ENCODE results near the gene PARM1.

Gene PARM1

DNA sequence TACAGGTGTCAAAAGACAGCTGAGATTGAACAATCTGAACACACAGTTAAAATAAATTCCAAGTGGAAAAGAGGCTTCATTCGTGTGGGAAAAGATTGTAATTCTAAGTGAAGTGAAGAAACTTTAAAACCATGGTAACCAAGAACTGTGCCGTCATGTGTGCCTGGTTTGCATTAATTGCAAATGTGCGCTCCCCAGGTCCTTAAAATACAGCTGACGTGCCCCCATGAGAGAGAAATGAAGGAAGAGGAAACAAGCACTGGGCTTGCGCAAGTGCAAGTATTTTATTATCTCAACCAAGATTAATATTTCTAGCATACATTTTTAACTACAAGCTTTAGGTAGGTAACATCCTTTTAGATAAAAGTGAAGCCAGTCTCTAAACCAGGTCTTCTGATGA lies 92.5 kb downstream of the PARM1 start:
- TF ChIP-seq, protein P1, sequence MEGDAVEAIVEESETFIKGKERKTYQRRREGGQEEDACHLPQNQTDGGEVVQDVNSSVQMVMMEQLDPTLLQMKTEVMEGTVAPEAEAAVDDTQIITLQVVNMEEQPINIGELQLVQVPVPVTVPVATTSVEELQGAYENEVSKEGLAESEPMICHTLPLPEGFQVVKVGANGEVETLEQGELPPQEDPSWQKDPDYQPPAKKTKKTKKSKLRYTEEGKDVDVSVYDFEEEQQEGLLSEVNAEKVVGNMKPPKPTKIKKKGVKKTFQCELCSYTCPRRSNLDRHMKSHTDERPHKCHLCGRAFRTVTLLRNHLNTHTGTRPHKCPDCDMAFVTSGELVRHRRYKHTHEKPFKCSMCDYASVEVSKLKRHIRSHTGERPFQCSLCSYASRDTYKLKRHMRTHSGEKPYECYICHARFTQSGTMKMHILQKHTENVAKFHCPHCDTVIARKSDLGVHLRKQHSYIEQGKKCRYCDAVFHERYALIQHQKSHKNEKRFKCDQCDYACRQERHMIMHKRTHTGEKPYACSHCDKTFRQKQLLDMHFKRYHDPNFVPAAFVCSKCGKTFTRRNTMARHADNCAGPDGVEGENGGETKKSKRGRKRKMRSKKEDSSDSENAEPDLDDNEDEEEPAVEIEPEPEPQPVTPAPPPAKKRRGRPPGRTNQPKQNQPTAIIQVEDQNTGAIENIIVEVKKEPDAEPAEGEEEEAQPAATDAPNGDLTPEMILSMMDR (IDR thresholded peaks at IDR 0.05; ENCODE audit: borderline replicate concordance, control extremely low read depth, extremely low read depth, insufficient read depth, missing control alignments): no peak
- no peak for DNase-seq (ENCODE audit: low spot score)
- in situ Hi-C loops (cut with MboI; ENCODE audit: low sequenced_read_pairs, unreplicated experiment): no loop called here

DNA sequence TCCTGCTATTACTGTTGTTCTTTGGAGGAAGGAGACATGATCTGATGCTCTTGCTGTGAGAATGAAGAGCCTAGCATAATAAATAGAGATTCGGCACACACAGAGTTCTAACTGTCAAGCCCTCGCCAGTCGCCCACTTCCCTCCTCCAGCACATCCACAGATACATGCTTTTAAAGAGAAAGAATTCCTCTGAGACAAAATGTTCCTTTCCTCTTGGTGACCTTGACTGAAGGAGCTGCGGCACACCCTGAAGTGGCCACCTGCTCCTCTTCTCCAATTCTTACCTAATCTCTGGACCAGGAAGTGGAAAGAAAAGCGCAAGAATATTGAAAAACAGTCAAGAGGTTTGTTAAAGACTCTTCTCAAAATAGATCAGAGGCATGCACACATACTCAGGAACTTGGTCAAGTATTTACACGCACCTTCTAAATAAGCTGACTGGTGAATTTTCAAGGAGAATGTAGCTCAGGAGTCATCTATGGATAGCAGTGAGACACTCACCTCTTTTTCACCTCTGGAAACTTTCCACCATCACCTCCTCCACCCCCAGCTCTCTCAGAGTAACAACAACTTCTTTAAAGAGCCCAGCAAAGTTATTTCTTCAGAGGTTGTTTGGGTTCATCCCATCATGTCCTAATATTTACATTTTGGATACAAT lies 95.4 kb downstream of the PARM1 start:
- DNase-seq (ENCODE audit: low spot score): no peak
- in situ Hi-C loops (cut with MboI; ENCODE audit: low sequenced_read_pairs, unreplicated experiment): no loop called here
- TF ChIP-seq, protein P1 (IDR thresholded peaks at IDR 0.05; ENCODE audit: borderline replicate concordance, control extremely low read depth, extremely low read depth, insufficient read depth, missing control alignments): no peak

DNA sequence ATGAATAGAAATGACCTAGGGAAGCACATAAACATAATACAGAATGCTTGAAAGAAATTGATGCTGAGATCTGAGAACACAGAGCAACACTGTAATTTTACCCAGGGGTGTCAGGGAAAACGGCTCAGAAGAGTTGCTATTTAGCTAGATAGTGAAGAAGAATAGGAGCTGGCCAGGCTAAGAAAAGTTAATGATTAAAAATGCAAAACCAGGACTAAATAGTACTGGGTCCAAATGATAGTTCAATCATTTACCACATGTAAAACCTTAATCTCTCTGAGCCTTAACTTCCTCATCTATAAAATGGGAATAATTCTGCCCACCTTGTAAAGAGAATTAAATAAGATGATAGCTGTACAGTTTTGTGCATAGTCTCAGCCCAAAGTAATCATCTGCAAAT lies 97.1 kb downstream of the PARM1 start:
- DNase-seq (ENCODE audit: low spot score): no peak
- TF ChIP-seq, protein P1 (IDR thresholded peaks at IDR 0.05; ENCODE audit: borderline replicate concordance, control extremely low read depth, extremely low read depth, insufficient read depth, missing control alignments): no peak
- in situ Hi-C loops (cut with MboI; ENCODE audit: low sequenced_read_pairs, unreplicated experiment): no loop called here

GRCh38 chr4:75030649-75031235 lies 97.8 kb downstream of the PARM1 start:
- no peak for DNase-seq (ENCODE audit: low spot score)
- TF ChIP-seq, protein P1 (IDR thresholded peaks at IDR 0.05; ENCODE audit: borderline replicate concordance, control extremely low read depth, extremely low read depth, insufficient read depth, missing control alignments): no peak
- in situ Hi-C loops (cut with MboI; ENCODE audit: low sequenced_read_pairs, unreplicated experiment): no loop called here

DNA sequence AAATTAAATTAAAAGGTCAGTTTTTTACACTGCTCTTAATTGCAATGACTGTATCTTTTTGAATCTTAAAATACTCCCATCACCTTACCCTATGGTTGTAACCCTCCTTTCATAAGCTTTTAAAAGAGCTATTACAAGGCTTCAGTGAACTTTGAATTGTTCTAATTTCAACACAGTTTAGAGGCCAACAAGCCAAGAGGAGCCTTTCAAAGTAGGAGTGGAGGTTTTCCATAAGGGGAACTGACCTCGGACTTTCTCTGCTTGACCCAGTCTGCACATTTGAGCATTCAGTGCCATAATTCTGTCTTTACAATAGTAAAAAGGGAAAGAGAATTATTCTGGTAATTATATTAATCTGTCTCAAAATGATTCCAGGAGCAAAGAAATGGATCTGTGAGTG lies 98.9 kb downstream of the PARM1 start:
- no peak for DNase-seq (ENCODE audit: low spot score)
- TF ChIP-seq, protein P1 (IDR thresholded peaks at IDR 0.05; ENCODE audit: borderline replicate concordance, control extremely low read depth, extremely low read depth, insufficient read depth, missing control alignments): no peak
- in situ Hi-C loops (cut with MboI; ENCODE audit: low sequenced_read_pairs, unreplicated experiment): no loop called here

GRCh38 chr4:75034523-75034922 lies 101.6 kb downstream of the PARM1 start:
- no peak for DNase-seq (ENCODE audit: low spot score)
- in situ Hi-C loops (cut with MboI; ENCODE audit: low sequenced_read_pairs, unreplicated experiment): no loop called here
- TF ChIP-seq, protein P1 (IDR thresholded peaks at IDR 0.05; ENCODE audit: borderline replicate concordance, control extremely low read depth, extremely low read depth, insufficient read depth, missing control alignments): no peak

All from GM13976 (cell line).